RWPE1 (cell line): Measurements from ENCODE around the gene PIM3.

Experiments
- CTCF ChIA-PET: fragments of 350-600 bp; sonication (Branson Sonifier 250); formaldehyde crosslinking; extraction: SDS; loops from one replicate; lab custom pipeline; 2021; lab: Yijun Ruan, JAX
- POLR2A ChIA-PET: fragments of 400-600 bp; formaldehyde crosslinking; extraction: SDS; loops from one replicate; lab custom pipeline; 2020; ENCODE audit warnings: antibody characterized with exemption; ENCODE audit not compliant: low non-redundant PET; lab: Yijun Ruan, JAX
- DNase-seq: peaks from one replicate; pipeline ENCODE4 v3.0.0; 2012; ENCODE audit warnings: low spot score
- H3K27ac ChIP-seq: fragments of 450-650 bp; 2 replicates; pipeline ENCODE4 v1.5.1; 2017
- CTCF ChIP-seq: fragments of 450-650 bp; conservative IDR thresholded peaks from 2 replicates; pipeline ENCODE4 v1.5.1; 2017; ENCODE audit warnings: low read depth, mild to moderate bottlenecking

The PIM3 gene

GRCh38 chr22:49962012-49962750 lies 1.6 kb downstream of the PIM3 start:
- no peak for TF ChIP-seq CTCF
- POLR2A ChIA-PET = interaction anchor here (0.6 to 1.0 kb wide), 5 partner anchors 11 to 227 kb away, joined by 3 to 5 read pairs (median 3); no protein-coding TSS in a partner anchor
- peak; percentile 80 for DNase-seq
- CTCF ChIA-PET = interaction anchor here (1.1 kb wide), 1 partner anchor 11 kb away, joined by 3 read pairs; no protein-coding TSS in a partner anchor
- peak overlapping the region; percentile 92 for H3K27ac ChIP-seq

GRCh38 chr22:49962751-49963646 lies 2.4 kb downstream of the PIM3 start:
- ChIA-PET CTCF (no interaction called here), POLR2A (interaction anchor here (0.6 to 1.0 kb wide), 5 partner anchors 12 to 227 kb away, joined by 3 to 5 read pairs (median 3); no protein-coding TSS in a partner anchor)
- TF ChIP-seq CTCF = no peak
- no peak for DNase-seq
- H3K27ac ChIP-seq = peak overlapping the region; percentile 92

- no peak for DNase-seq
- H3K27ac ChIP-seq = peak overlapping the region; percentile 92
- ChIA-PET POLR2A (no interaction called here), CTCF (no interaction called here)
- TF ChIP-seq CTCF = no peak
Observed at GRCh38 chr22:49963647-49964026, 3.1 kb downstream of the PIM3 start.

- no peak for TF ChIP-seq CTCF
- peak overlapping the region; percentile 92 for H3K27ac ChIP-seq
- ChIA-PET CTCF (no interaction called here), POLR2A (interaction anchor here (0.8 kb wide), 1 partner anchor 15 kb away, joined by 3 read pairs; no protein-coding TSS in a partner anchor)
- DNase-seq = no peak
Observed at GRCh38 chr22:49964136-49965090, 3.8 kb downstream of the PIM3 start.

GRCh38 chr22:49965091-49966040 lies 4.8 kb downstream of the PIM3 start:
- no peak for TF ChIP-seq CTCF
- DNase-seq = no peak
- ChIA-PET POLR2A (no interaction called here), CTCF (no interaction called here)
- H3K27ac ChIP-seq = peak overlapping the region; percentile 92
